HEK293 (cell line): ENCODE results near the gene TTF1.

ENCODE experiments used
- CTCF ChIA-PET: fragments of 350-600 bp; formaldehyde crosslinking; extraction: SDS; loops from one replicate; lab custom pipeline; 2021; ENCODE audit warnings: antibody characterized with exemption; lab: Yijun Ruan, JAX
- POLR2A ChIA-PET: fragments of 300-600 bp; formaldehyde crosslinking; extraction: SDS; loops from one replicate; lab custom pipeline; 2020; ENCODE audit warnings: antibody characterized with exemption, inconsistent platforms; lab: Yijun Ruan, JAX
- H3K27ac ChIP-seq: fragments of 200-500 bp; sonication (Bioruptor generic); 2 replicates; pipeline ENCODE4 v1.5.1; 2014; ENCODE audit warnings: low read depth, low read length, control low read depth, inconsistent platforms; ENCODE audit errors: extremely low read depth
- H3K36me3 ChIP-seq, 2 experiments: fragments of 200-500 bp in 1 of 2; sonication (Bioruptor generic) in 1 of 2; 1 replicate in 1 of 2; 2 replicates in 1 of 2; pipeline ENCODE4 v1.5.1; 2014 to 2017; ENCODE audit warnings: inconsistent platforms in 2 of 2, low read length in 2 of 2; ENCODE audit not compliant: control insufficient read depth in 2 of 2, insufficient read depth in 1 of 2
- H3K4me1 ChIP-seq: fragments of 200-500 bp; sonication (Bioruptor generic); 2 replicates; pipeline ENCODE4 v1.5.1; 2014; ENCODE audit warnings: mild to moderate bottlenecking, low read length, inconsistent platforms; ENCODE audit not compliant: control insufficient read depth, insufficient read depth
- H3K4me3 ChIP-seq: 2 replicates; pipeline ENCODE4 v1.5.1; 2011; ENCODE audit warnings: low read depth, mild to moderate bottlenecking, control low read depth, low read length, moderate library complexity
- H3K9me3 ChIP-seq: fragments of 200-500 bp; sonication (Bioruptor generic); 2 replicates; pipeline ENCODE4 v1.5.1; 2014; ENCODE audit warnings: low read depth, low read length, inconsistent platforms; ENCODE audit not compliant: control insufficient read depth, insufficient read depth
- GLI2 ChIP-seq: fragments of 450-650 bp; formaldehyde crosslinking; IDR thresholded peaks from 2 replicates; pipeline ENCODE4; 2017; ENCODE audit warnings: missing biosample characterization, missing genetic modification characterization, low read depth, borderline replicate concordance
- INSM2 ChIP-seq: fragments of 450-650 bp; formaldehyde crosslinking; IDR thresholded peaks from 2 replicates; pipeline ENCODE4 v1.5.1; 2016; ENCODE audit warnings: missing biosample characterization, missing genetic modification characterization
- KLF8 ChIP-seq: fragments of 450-650 bp; formaldehyde crosslinking; IDR thresholded peaks from 2 replicates; pipeline ENCODE4 v1.5.1; 2016; ENCODE audit warnings: missing biosample characterization, missing genetic modification characterization
- OVOL3 ChIP-seq: fragments of 450-650 bp; formaldehyde crosslinking; IDR thresholded peaks from 2 replicates; pipeline ENCODE4 v1.5.1; 2016; ENCODE audit warnings: missing biosample characterization, missing genetic modification characterization
- REPIN1 ChIP-seq: fragments of 450-650 bp; formaldehyde crosslinking; IDR thresholded peaks from 2 replicates; pipeline ENCODE4 v1.5.1; 2017; ENCODE audit warnings: missing biosample characterization, missing genetic modification characterization, low read depth
- SALL2 ChIP-seq: fragments of 450-650 bp; formaldehyde crosslinking; IDR thresholded peaks from 2 replicates; pipeline ENCODE4 v1.5.0; 2017; ENCODE audit warnings: missing biosample characterization, mild to moderate bottlenecking, missing genetic modification characterization, borderline replicate concordance
- SCRT1 ChIP-seq: fragments of 450-650 bp; formaldehyde crosslinking; IDR thresholded peaks from 2 replicates; pipeline ENCODE4 v1.5.1; 2016; ENCODE audit warnings: missing biosample characterization, missing genetic modification characterization, borderline replicate concordance
- SCRT2 ChIP-seq: fragments of 450-650 bp; formaldehyde crosslinking; IDR thresholded peaks from 2 replicates; pipeline ENCODE4 v1.5.1; 2016; ENCODE audit warnings: missing biosample characterization, missing genetic modification characterization
- YY2 ChIP-seq: fragments of 450-650 bp; formaldehyde crosslinking; IDR thresholded peaks from 2 replicates; pipeline ENCODE4 v1.5.1; 2016; ENCODE audit warnings: missing biosample characterization, missing genetic modification characterization
- ZBTB7A ChIP-seq: fragments of 450-650 bp; formaldehyde crosslinking; IDR thresholded peaks from 2 replicates; pipeline ENCODE4 v1.5.1; 2016; ENCODE audit warnings: low read depth, missing biosample characterization, missing genetic modification characterization
- ZIC2 ChIP-seq: fragments of 450-650 bp; formaldehyde crosslinking; IDR thresholded peaks from 2 replicates; pipeline ENCODE4 v1.5.1; 2016; ENCODE audit warnings: missing biosample characterization, missing genetic modification characterization
- ZNF184 ChIP-seq: fragments of 450-650 bp; IDR thresholded peaks from 2 replicates; pipeline ENCODE4 v1.5.1; 2018; ENCODE audit warnings: missing biosample characterization, mild to moderate bottlenecking, missing genetic modification characterization
- ZNF24 ChIP-seq: fragments of 450-650 bp; formaldehyde crosslinking; IDR thresholded peaks from 2 replicates; pipeline ENCODE4 v1.5.1; 2016; ENCODE audit warnings: missing biosample characterization, missing genetic modification characterization
- ZNF280C ChIP-seq: fragments of 450-650 bp; formaldehyde crosslinking; IDR thresholded peaks from 2 replicates; pipeline ENCODE4 v1.5.1; 2016; ENCODE audit warnings: missing biosample characterization, missing genetic modification characterization
- ZNF391 ChIP-seq: fragments of 450-650 bp; formaldehyde crosslinking; IDR thresholded peaks from 2 replicates; pipeline ENCODE4 v1.5.1; 2016; ENCODE audit warnings: low read depth, missing biosample characterization, missing genetic modification characterization, borderline replicate concordance
- ZNF561 ChIP-seq: fragments of 450-650 bp; IDR thresholded peaks from 2 replicates; pipeline ENCODE4 v1.5.1; 2018; ENCODE audit warnings: missing biosample characterization, missing genetic modification characterization, borderline replicate concordance
- ZNF610 ChIP-seq: fragments of 450-650 bp; formaldehyde crosslinking; IDR thresholded peaks from 2 replicates; pipeline ENCODE4 v1.5.1; 2016; ENCODE audit warnings: missing biosample characterization, missing genetic modification characterization, borderline replicate concordance
- ZNF639 ChIP-seq: fragments of 450-650 bp; formaldehyde crosslinking; IDR thresholded peaks from 2 replicates; pipeline ENCODE4 v1.5.1; 2016; ENCODE audit warnings: missing biosample characterization, missing genetic modification characterization
- ZNF670 ChIP-seq: fragments of 450-650 bp; formaldehyde crosslinking; IDR thresholded peaks from 2 replicates; pipeline ENCODE4 v1.5.1; 2016; ENCODE audit warnings: missing biosample characterization, missing genetic modification characterization, low read depth
- ZNF747 ChIP-seq: fragments of 450-650 bp; formaldehyde crosslinking; IDR thresholded peaks from 2 replicates; pipeline ENCODE4 v1.5.1; 2016; ENCODE audit warnings: missing biosample characterization, missing genetic modification characterization
- TF ChIP-seq, protein P1 (sequence below): fragments of 450-650 bp; formaldehyde crosslinking; IDR thresholded peaks from 2 replicates; pipeline ENCODE4 v1.5.1; 2017; ENCODE audit warnings: missing biosample characterization, missing genetic modification characterization
- TF ChIP-seq, protein P2 (sequence below): fragments of 450-650 bp; formaldehyde crosslinking; IDR thresholded peaks from 2 replicates; pipeline ENCODE4 v1.5.1; 2016; ENCODE audit warnings: missing biosample characterization, missing genetic modification characterization

The TTF1 gene

DNA sequence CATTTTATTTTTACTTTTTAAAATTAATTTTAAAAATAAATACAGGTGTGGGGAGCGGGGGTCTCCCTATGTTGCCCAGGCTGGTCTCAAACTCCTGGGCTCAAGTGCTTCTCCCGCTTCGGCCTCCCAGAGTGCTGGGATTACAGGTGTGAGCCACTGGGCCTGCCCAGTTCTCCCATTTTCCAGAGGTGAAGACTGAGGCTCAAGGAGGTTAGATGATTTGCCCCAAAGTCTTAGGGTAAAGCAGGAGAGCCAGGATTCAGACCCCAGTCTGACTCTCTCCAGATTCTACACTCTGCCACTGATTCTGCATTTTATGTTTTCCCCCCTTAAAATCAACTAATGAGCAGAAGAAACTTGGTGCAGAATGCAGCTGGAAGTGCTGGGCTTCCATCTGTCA, 40.2 kb upstream of the TTF1 start:
- no peak for TF ChIP-seq INSM2 (tag by site-specific recombination)
- no peak overlapping the region for H3K27ac ChIP-seq
- no peaks in the 10 kb centered on the region for H3K36me3 ChIP-seq
- no peaks in the 10 kb centered on the region for H3K9me3 ChIP-seq
- H3K4me1 ChIP-seq = no peaks in the 10 kb centered on the region
- no peak overlapping the region for H3K4me3 ChIP-seq
- ChIA-PET CTCF (interaction anchor here (0.6 kb wide), 1 partner anchor 93 kb away, joined by 3 read pairs; no protein-coding TSS in a partner anchor), POLR2A (no interaction called here)

DNA sequence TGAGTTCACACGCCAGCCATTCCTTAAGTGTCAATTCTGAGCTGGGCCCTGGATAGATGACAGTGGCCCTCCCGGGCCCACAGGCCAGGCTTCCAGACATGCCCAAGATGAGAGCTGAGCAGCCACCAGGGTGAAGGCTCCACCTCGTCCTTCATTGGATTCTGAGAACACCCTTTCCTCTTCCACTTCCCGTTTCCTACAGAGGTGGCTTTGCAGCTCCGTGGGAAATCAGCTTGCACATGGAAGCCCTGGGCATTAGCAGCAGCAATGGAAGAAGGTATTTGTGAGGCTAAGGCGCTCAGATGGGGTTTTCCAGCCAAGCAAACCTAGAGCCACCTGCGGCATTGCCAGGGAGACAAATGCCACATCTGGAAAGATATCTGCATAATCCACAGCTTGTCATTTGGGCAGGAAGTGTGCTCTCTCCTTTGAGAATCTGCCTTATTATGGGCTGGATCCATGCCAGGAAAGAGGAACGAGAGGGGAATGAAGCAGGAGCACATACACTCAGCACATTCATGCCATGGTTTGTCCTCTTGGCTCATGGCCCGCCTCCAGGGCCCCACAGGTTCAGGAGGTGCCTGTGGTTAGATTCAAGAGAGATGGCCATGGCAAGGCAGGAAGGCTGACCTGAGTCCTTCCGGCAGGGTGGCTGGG, 37.4 kb upstream of the TTF1 start:
- H3K9me3 ChIP-seq = no peaks in the 10 kb centered on the region
- TF ChIP-seq SCRT2 = peak; percentile 57
- TF ChIP-seq, protein P1, sequence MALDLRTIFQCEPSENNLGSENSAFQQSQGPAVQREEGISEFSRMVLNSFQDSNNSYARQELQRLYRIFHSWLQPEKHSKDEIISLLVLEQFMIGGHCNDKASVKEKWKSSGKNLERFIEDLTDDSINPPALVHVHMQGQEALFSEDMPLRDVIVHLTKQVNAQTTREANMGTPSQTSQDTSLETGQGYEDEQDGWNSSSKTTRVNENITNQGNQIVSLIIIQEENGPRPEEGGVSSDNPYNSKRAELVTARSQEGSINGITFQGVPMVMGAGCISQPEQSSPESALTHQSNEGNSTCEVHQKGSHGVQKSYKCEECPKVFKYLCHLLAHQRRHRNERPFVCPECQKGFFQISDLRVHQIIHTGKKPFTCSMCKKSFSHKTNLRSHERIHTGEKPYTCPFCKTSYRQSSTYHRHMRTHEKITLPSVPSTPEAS (tag by site-specific recombination) = no peak
- no peaks in the 10 kb centered on the region for H3K4me1 ChIP-seq
- no peak overlapping the region for H3K4me3 ChIP-seq
- no peak overlapping the region for H3K27ac ChIP-seq
- POLR2A ChIA-PET = no interaction called here
- CTCF ChIA-PET = no interaction called here
- H3K36me3 ChIP-seq = no peaks in the 10 kb centered on the region

DNA sequence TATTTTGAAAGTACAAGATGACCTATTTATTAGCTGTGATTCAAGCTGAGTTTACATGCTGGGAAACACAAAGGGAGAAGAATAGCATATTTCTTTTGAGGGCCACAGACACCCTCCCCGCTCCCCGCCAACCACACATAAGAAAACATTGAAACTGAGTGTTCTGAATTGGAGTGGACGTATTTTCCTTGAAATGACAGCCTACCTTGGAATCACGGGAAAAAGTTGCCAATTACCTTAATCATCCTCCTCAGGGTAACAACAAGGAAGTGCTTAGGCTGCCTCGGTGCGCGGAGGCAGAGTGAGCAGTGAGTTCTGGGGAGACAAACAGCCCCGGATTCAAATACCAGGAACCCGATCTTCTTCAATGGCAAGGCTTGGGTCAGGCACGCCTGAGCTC, 34.8 kb upstream of the TTF1 start:
- ChIA-PET POLR2A (no interaction called here), CTCF (interaction anchor here (2.2 to 2.7 kb wide), 2 partner anchors 28 to 66 kb away, joined by 7 to 9 read pairs; no protein-coding TSS in a partner anchor)
- TF ChIP-seq ZNF639 (tag by site-specific recombination) (no peak), ZBTB7A (no peak), REPIN1 (tag by site-specific recombination) (no peak), ZIC2 (tag by site-specific recombination) (no peak), SCRT1 (tag by site-specific recombination) (no peak), ZNF280C (tag by site-specific recombination) (no peak), ZNF670 (tag by site-specific recombination) (no peak), GLI2 (no peak), OVOL3 (tag by site-specific recombination) (no peak), ZNF391 (tag by site-specific recombination) (no peak), SALL2 (no peak), ZNF561 (tag by site-specific recombination) (no peak), ZNF24 (tag by site-specific recombination) (no peak), YY2 (tag by site-specific recombination) (no peak), KLF8 (tag by site-specific recombination) (no peak), ZNF747 (tag by site-specific recombination) (no peak), ZNF184 (tag by site-specific recombination) (no peak), ZNF610 (no peak)
- TF ChIP-seq, protein P2, sequence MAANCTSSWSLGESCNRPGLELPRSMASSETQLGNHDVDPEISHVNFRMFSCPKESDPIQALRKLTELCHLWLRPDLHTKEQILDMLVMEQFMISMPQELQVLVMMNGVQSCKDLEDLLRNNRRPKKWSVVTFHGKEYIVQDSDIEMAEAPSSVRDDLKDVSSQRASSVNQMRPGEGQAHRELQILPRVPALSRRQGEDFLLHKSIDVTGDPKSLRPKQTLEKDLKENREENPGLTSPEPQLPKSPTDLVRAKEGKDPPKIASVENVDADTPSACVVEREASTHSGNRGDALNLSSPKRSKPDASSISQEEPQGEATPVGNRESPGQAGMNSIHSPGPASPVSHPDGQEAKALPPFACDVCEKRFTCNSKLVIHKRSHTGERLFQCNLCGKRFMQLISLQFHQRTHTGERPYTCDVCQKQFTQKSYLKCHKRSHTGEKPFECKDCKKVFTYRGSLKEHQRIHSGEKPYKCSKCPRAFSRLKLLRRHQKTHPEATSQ = no peak
- Histone ChIP-seq H3K4me3 (no peak overlapping the region), H3K9me3 (no peaks in the 10 kb centered on the region), H3K27ac (no peak overlapping the region), H3K4me1 (no peaks in the 10 kb centered on the region), H3K36me3 (no peaks in the 10 kb centered on the region)
